Mucosa of gallbladder (tissue), 1 donor: Measurements from ENCODE around the gene FAM110C. TPM values are rescaled to one million over a fixed set of nuclear protein-coding genes. Genes with fewer than 3 reads are reported as not detected.
A peak's percentile ranks its signal among the peaks of the same experiment; 100 is the strongest.
"Not testable (repeated sequence)": the region's sequence is repeated elsewhere in the genome, so short reads cannot be mapped to it uniquely, and the experiment has no call there.

ENCODE experiments used
- DNase-seq: peaks from one replicate; pipeline ENCODE4 v3.0.0-alpha.2; 2020; ENCODE audit warnings: low spot score
- total RNA-seq: library from RNA; stranded (reverse); gene quantifications from one replicate; pipeline ENCODE4 v1.2.1, GENCODE V29; 2021
- donor health status: DM: no; HTN: no; CAD: no.

Gene FAM110C, protein sequence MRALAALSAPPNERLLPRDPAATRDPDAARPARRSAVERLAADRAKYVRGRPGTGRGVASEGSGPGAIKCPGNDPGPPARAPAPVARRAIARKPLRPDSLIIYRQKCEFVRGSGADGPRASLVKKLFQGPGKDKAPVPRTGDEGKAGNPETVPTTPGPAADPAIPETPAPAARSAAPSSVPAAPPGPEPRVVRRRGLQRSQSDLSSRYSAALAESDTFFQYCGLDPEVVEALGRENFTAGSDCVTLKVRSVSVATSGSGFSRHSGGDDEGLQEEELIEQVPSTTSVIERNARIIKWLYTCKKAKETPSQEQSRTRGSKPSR
- total RNA-seq, result 41.8 TPM

DNA sequence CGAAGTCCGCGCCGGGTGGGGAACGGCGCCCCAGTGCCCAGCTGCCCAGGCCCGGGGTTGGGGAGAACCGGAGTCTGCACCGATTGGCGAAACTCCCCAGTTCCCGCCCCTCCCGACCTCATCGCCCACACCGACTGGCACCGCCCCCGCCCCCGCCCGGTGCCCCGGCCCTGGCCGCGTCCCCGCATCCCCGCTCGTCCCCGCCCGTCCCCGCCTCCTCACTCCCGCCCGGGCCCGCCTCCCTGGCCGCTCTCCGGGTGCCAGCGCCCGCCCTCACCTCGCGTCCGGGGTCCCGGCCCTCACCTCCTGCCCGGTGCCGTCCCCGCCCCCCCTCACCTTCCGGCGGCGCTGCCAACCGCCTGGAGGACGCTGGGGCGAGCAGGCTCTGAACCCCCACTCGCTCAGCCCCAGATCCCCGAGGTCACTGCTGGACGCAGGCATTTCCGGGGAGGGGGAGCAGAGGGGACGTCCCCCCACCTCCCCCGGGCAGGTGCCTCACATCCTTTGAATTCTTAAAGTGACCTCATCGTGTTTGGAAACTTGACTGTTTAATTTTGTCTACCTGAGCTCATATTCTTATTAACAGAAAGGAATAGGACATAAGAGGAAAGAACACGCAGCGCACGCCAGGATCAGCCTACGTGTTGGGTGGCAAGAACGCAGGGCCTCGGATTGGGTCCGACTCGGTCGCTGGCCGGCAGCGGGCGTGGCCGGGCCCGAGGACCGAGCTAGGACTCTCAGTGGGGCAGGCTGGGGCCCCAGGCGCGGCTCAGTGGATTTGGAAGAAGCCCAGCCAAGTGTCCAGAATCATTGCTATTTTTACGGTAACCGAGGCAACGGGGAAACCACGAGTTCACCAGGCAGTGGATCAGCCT is at the start of gene FAM110C:
FAM110C (minus strand) TSS at position 35 of the 875 bp plus-strand sequence. CDS start 120 bp downstream, outside the sequence.
- peak; percentile 88 for DNase-seq

DNA sequence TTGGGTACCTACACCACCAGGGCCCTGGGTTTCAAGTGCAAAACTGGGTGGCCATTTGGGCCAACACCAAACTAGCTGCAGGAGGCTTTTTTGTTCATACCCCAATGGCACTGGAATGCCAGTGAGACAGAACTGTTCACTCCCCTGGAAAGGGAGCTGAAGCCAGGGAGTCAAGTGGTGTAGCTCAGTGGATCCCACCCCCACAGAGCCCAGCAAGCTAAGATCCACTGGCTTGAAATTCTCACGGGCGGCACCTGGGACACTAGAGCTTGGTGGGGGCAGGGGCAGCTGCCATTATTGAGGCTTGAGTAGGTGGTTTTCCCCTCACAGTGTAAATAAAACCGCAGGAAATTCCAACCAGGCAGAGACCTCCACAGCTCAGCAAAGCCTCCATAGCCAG is 46.0 kb upstream of the FAM110C start:
- DNase-seq, result no peak

DNA sequence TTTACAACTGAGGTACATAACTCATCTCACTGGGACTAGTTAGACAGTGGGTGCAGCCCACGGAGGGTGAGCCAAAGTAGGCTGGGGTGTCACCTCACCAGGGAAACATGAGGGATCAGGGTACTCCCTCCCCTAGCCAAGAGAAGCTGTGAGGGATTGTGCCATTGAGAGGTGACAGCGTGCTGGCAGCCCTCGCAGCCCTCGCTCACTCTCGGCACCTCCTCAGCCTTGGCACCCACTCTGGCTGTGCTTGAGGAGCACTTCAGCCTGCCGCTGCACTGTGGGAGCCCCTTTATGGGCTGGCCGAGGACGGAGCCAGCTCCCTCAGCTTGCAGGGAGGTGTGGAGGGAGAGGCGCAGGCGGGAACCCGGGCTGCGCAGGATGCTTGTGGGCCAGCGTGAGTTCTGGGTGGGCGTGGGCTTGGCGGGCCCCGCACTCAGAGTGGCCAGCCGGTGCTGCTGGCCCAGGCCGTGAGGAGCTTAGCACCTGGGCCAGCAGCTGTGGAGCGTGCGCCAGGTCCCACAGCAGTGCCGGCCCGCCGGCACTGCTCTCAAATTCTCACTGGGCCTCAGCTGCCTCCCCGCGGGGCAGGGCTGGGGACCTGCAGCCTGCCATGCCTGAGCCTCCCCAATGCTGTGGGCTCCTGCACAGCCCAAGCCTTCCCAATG is 44.5 kb upstream of the FAM110C start:
- no peak for DNase-seq

- DNase-seq, result no peak
Measured at GRCh38 chr2:85761-86160, 39.5 kb upstream of the FAM110C start.

- DNase-seq, result no peak
Measured at GRCh38 chr2:84121-84520, 37.8 kb upstream of the FAM110C start.

DNA sequence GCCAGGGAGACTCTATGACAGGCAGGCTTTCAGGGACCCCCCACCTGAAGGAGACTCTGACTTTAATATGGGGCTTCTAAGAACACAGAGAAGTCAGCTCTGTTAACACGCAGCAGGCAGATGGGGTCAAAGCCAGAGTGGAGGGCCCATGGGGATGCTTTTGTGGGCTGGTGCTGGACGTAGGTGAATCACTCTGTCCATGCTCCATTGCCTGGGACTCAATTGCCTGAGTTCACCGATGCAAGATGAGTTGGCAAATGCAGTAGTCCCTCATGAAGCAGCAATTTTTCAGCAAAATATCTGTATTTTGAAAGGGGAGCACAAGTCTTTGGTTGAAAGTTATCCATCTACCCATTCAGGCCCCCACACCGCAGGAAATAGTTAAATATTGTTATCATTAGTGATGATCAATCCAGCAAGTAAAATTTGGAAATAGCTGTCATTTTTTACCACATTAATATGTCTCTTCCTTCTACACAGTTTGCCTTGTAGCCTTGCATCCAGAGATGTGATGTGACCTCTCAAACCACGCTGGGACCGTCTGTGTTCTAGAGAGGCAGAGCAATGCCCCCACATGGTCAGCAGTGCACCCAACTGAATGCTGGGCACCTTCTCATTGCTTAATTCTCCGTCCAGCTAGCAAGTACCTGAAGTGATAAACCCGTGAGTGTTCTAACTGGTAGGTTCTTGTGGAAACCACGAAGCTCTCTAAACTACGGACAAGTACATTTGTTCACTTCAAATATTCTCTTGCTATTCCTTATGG is 34.8 kb upstream of the FAM110C start:
- no peak for DNase-seq

- DNase-seq, result no peak
Measured at GRCh38 chr2:80378-80777, 34.1 kb upstream of the FAM110C start.

DNA sequence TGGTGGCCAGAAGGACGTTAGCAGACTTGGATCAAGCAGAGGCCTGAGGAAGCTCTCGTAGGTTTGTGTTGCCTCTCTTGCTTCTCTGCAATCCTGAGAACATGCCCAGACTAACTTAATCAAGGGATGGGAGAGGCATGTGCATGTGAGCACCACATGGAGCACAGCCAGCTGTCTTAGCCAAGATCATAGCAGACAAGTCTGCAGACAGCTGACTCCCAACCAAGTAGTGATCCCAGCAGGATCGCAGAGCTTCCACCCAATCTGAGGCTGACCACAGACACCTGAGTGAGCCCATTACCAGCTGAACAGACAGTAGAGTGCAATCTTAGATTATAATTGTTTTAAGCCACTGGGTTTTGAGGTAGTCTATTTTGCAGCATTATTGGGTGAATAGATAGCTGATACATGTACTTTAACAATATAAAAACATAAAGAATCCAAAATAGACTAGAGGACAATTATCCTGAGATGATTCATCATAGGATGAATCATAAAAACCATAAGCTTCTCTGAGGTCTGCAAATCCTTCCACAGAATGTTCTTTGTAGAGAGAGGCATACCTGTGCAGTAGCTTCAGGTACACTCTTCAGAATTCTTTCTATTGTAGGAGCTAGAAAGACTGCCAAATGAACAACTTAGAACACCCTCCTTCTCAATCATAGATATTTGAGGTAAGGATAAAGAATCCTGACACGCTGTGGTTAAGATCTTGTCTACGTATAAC is 25.2 kb upstream of the FAM110C start:
- DNase-seq, result no peak

GRCh38 chr2:69366-70344 is 23.4 kb upstream of the FAM110C start:
- peak; percentile 55 for DNase-seq

DNA sequence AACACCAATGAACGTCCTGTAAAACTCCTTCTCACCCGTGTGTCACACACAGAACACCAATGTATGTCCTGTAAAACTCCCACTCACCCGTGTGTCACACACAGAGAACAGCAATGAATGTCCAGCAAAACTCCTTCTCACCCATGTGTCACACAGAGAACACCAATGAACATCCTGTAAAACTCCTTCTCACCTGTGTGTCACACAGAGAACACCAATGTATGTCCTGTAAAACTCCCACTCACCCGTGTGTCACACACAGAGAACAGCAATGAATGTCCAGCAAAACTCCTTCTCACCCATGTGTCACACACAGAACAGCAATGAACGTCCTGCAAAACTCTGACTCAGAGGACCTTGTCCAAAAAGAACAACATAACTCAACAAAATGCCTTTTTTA is 22.3 kb upstream of the FAM110C start:
- not testable (repeated sequence) for DNase-seq

DNA sequence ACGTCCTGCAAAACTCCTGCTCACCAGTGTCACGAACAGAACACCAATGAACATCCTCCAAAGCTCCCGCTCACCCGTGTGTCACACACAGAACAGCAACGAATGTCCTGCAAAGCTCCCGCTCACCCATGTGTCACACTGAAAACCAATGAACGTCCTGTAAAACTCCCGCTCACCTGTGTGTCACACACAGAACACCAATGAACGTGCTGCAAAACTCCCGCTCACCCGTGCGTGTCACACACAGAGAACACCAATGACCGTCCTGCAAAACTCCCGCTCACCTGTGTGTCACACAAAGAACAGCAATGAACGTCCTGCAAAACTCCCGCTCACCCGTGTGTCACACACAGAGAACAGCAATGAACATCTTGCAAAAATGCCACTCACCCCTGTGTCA is 20.5 kb upstream of the FAM110C start:
- no peak for DNase-seq

DNA sequence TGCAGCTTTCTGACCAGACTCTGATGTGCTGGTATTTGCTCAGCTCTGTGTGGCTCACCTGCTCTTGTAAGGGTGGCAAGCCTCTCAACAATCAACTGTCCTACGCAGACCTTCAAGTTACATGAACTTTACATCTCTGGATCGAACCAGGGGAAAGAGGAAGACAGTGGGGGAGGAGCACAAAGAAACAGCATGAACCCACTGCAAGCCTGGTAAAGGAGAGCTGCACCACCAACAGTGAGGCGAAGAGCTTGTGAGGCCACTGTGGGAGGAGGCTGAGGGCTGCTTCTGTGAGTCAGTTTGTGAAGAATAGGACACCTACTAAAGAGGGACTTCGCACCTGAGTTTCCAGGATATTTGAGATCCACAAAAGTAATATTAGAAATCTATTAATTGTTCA is 18.8 kb upstream of the FAM110C start:
- no peak for DNase-seq

DNA sequence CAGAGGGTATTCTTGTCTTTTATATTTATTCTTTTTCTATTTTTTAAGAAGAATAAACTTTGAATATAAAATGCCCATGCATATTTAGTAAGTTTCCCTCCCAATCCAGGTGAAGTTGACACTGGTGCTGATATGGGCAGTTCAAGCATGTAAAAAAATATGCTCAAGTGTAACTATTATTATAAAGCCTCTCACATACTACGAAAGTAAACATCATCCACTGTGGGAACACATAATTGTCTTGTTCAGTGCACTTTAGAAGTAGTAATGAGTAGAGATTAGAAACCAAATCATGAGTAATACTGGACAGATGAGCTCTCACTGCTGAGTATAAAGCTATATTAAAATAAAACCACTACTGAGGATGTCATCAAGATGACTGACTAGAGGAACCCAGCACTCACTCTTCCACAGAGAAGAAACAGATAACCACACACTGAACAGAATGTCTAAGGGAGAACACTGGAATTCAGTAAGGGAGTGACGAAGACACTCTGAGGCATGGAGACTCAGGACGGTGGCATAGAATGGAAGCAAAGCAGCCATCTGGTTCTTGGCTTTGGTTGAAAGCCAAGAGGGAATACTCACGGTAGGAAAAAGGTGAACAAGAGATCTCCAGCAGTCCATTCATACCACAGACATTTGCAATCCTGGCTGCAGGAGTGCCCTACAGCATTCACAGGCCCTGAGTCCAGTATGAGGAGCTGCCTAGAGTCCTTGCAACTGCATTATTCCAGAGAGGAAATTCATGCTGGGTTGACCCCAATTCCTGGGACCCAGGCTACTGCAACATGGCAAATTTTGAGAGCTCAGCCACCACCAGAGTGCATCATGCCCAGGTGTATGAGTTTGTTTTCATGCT is 9.5 kb upstream of the FAM110C start:
- DNase-seq, result no peak

GRCh38 chr2:51613-52012 is 5.3 kb upstream of the FAM110C start:
- no peak for DNase-seq

- DNase-seq, result peak; percentile 28
Measured at GRCh38 chr2:47737-48136, 1.4 kb upstream of the FAM110C start.

GRCh38 chr2:47346-47725 is 1.0 kb upstream of the FAM110C start:
- no peak for DNase-seq

DNA sequence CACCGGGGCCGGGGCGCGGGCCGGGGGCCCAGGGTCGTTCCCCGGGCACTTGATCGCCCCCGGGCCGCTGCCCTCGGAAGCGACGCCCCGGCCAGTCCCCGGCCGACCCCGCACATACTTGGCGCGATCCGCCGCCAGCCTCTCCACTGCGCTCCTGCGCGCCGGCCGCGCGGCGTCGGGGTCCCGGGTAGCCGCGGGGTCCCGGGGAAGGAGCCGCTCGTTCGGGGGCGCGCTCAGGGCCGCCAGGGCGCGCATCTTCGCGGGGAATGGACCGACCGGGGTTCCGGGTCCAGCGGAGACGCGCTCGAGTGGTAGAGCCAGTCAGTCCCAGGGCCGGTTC is 204 bp downstream of the FAM110C start:
- DNase-seq, result no peak

DNA sequence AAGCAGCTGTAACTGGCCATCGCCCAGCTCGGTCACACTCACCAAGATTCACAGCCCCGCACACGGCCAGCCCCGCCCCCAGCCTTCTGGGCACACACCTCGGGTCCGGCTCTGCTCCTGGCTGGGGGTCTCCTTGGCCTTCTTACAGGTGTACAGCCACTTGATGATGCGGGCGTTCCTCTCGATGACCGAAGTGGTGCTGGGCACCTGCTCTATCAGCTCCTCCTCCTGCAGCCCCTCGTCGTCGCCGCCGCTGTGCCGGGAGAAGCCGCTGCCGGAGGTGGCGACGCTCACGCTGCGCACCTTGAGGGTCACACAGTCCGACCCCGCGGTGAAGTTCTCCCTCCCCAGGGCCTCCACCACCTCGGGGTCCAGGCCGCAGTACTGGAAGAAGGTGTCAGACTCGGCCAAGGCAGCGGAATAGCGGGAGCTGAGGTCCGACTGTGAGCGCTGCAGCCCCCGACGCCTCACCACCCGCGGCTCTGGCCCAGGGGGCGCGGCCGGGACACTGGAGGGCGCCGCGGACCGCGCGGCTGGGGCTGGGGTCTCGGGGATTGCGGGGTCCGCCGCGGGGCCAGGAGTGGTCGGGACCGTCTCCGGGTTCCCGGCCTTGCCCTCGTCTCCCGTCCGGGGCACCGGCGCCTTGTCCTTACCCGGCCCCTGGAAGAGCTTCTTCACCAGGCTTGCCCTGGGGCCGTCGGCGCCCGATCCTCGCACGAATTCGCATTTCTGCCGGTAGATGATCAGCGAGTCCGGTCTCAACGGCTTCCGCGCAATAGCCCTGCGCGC is 769 bp downstream of the FAM110C start:
- no peak for DNase-seq
